ENCODE results near the gene AHRR. TPM values are rescaled to one million over a fixed set of nuclear protein-coding genes. Genes with fewer than 3 reads are reported as not detected.

The AHRR gene
- total RNA-seq, 1 donor from 2014 or later = 2.1 TPM

GRCh38 chr5:417301-418161, 96.0 kb downstream of the AHRR start:
- ATAC-seq (no peak), DNase-seq (no peak)
- intact Hi-C loops (cut with micrococcal nuclease) = no loop called here

GRCh38 chr5:418162-419121, 96.9 kb downstream of the AHRR start:
- no peak for ATAC-seq
- no peak for DNase-seq
- intact Hi-C loops (cut with micrococcal nuclease) = no loop called here

GRCh38 chr5:419970-420369, 98.5 kb downstream of the AHRR start:
- DNase-seq = no peak
- ATAC-seq = no peak
- intact Hi-C loops (cut with micrococcal nuclease) = no loop called here

GRCh38 chr5:420632-421286, 99.2 kb downstream of the AHRR start:
- DNase-seq (no peak), ATAC-seq (no peak)
- intact Hi-C loops (cut with micrococcal nuclease) = no loop called here

GRCh38 chr5:421287-421880, 99.9 kb downstream of the AHRR start:
- ATAC-seq (no peak), DNase-seq (no peak)
- intact Hi-C loops (cut with micrococcal nuclease) = no loop called here

- ATAC-seq (no peak), DNase-seq (no peak)
- intact Hi-C loops (cut with micrococcal nuclease) = no loop called here
Measured at GRCh38 chr5:421901-422300, 100.4 kb downstream of the AHRR start.

- intact Hi-C loops (cut with micrococcal nuclease) = no loop called here
- DNase-seq = no peak
- no peak for ATAC-seq
Measured at GRCh38 chr5:422323-423232, 101.1 kb downstream of the AHRR start.

- DNase-seq (no peak), ATAC-seq (no peak)
- intact Hi-C loops (cut with micrococcal nuclease) = no loop called here
Measured at GRCh38 chr5:423233-423565, 101.7 kb downstream of the AHRR start.

- ATAC-seq = no peak
- intact Hi-C loops (cut with micrococcal nuclease) = no loop called here
- no peak for DNase-seq
Measured at GRCh38 chr5:423626-424261, 102.2 kb downstream of the AHRR start.

GRCh38 chr5:424301-425110, 103.0 kb downstream of the AHRR start:
- DNase-seq (no peak), ATAC-seq (no peak)
- intact Hi-C loops (cut with micrococcal nuclease) = no loop called here

- intact Hi-C loops (cut with micrococcal nuclease) = no loop called here
- ATAC-seq (no peak), DNase-seq (no peak)
Measured at GRCh38 chr5:425714-426113, 104.2 kb downstream of the AHRR start.

- DNase-seq (no peak), ATAC-seq (no peak)
- intact Hi-C loops (cut with micrococcal nuclease) = no loop called here
Measured at GRCh38 chr5:426392-426976, 105.0 kb downstream of the AHRR start.

- intact Hi-C loops (cut with micrococcal nuclease) = no loop called here
- no peak for DNase-seq
- no peak for ATAC-seq
Measured at GRCh38 chr5:427415-428087, 106.0 kb downstream of the AHRR start.

GRCh38 chr5:428219-428618, 106.7 kb downstream of the AHRR start:
- ATAC-seq = no peak
- intact Hi-C loops (cut with micrococcal nuclease) = no loop called here
- no peak for DNase-seq

- ATAC-seq = no peak
- intact Hi-C loops (cut with micrococcal nuclease) = no loop called here
- DNase-seq = no peak
Measured at GRCh38 chr5:428754-429452, 107.4 kb downstream of the AHRR start.
